ENCODE data around the gene OGDH. TPM values are rescaled to one million over a fixed set of nuclear protein-coding genes. Genes with fewer than 3 reads are reported as not detected.
"Not testable (repeated sequence)": the region's sequence is repeated elsewhere in the genome, so short reads cannot be mapped to it uniquely, and the experiment has no call there.

Gene OGDH
- 61.4 TPM for polyA plus RNA-seq (2013, experiment 1 of 2; ENCODE audit: insufficient read length)
- polyA plus RNA-seq (2013, experiment 2 of 2; ENCODE audit: insufficient read length), result 61.8 TPM

GRCh38 chr7:44606341-44607140, at the start of gene OGDH:
TSS of gene OGDH (plus strand) at chr7:44606627. CDS start at chr7:44624344, 17,717 bp downstream.
- DNase-seq, result peak; percentile 97

DNA sequence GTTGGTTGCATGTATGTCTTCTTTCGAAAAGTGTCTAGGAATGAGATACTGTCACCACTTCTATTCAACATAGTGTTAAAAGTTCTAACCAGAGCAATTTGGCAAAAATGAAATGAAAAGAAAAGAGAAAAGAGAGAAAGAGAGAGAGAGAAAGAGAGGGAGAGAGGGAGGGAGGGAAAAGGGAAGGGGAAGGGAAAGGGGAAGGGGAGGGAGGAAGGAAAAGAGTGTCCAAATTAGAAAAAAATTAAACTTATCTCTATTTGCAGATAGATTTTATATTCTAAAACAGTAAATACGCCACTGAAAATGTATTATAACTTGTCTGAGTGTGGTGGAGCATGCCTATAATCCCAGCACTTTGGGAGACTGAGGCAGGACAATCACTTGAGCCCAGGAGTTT, 48.9 kb upstream of the OGDH start:
- no peak for DNase-seq

- DNase-seq, result no peak
Observed at GRCh38 chr7:44559485-44559884, 46.9 kb upstream of the OGDH start.

DNA sequence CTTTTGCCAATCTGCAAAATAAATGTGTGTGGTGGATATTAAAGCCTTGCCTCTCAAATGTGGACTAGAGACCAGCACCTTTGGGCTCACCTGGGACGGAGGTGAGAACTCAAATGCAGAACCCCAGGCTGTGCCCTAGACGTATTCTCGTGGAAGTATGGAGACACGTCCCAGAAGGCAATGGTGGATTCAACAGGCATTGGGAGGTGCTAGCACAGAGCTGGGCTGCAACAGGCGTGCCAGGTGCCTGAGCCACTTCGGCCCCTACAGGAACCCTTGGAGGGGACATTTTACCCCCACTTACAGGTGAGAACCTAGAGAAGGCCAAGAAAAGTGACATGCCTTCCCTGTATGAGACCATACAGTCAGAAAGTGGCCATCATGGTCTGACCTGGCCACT, 44.9 kb upstream of the OGDH start:
- DNase-seq, result no peak

GRCh38 chr7:44561962-44562621, 44.3 kb upstream of the OGDH start:
- DNase-seq, result peak; percentile 46

- not testable (repeated sequence) for DNase-seq
Observed at GRCh38 chr7:44562622-44562962, 43.8 kb upstream of the OGDH start.

DNA sequence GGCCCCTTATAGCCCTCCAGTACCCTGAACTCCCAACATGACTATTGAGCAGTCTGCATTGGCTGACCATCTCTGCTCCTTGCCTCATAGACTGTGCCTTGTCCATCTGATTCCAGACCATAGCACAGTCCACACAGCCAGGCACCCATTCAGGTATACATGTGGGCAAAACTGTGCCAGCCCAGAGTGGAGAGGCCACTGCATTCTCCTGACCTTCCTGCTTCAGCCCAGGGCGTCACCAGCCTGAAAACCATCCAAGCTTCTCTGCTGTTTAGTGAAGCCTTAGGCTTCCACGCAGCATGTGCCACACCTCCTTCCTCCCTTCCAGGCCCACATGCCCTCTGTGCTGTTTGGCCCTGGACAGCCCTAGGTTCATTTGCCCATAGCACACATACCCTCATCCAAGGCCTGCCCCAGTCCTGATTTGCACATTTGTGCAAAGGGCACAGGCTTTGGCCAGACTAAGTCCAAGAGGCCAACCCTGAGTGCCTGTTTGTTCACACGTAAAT, 43.2 kb upstream of the OGDH start:
- no peak for DNase-seq

- DNase-seq, result no peak
Observed at GRCh38 chr7:44564606-44565005, 41.8 kb upstream of the OGDH start.

DNA sequence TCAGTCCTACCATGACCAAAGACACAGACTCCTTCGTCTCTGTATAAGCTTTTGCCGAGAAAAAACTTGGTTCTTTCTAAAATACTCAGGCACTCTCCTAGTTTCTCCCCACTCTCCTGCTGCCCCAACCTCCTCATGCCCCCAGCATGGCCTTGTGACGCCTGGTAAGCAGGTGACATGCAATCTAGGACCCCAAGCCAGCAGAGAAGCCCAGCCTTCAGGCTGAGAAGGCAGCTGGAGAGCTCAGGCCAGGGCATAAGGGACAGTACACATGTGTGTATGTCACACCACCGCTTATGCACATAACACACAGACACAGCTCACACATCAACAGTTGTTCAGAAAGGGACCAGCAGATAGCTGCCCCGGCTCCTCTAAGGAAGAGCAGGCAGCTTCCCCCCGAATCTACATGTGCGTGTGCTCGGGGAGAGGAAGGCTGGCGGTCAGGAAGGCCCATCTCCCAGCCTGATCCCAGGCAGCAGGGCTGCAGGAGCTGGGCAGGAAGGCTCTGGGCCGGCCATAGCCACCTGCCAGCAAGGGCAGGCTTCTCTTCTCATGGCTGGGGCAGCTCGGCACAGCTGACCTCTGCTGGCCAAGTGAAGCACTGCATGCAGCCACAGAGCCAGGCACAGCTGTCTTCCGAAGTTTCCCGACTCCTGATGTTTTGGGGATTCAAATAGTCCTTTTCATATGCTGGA, 41.2 kb upstream of the OGDH start:
- DNase-seq, result peak; percentile 49

DNA sequence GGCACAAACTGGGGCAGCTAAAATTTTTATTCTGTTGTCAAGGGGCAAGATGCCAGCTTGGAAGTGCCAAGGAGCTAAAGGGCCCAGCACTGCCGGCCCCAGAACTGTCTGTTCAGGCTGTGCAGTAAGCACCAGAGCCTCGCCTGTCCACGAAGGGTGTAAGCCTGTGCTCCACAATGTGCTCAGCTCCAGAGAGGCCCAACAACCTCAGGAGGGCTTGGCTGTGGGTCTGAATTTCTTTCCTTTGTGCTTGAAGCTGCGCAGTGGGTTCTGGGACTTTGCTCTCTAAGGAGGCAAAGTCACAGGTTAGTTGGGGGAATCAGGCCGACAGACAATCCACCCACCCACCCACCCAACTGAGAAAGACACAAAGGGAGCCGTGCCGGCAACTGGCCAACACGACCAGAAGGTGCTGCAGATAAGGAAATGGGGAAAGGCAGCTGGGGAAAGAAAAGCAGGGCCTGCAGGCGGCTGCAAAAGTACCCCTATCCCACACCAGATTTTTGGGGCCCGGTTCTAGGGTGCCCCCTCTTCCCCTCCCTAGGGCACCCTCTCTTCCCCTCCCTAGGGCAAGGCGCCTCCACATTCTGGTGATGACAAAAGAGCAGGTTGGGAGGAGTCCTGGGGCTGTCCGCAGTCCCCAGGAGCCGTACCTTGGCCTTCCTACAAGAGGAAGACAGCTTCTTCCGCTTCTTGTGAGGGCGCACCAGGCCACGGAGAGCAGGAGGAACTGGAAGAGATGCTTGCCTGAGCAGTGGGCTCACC, 40.5 kb upstream of the OGDH start:
- no peak for DNase-seq

GRCh38 chr7:44566680-44567079, 39.7 kb upstream of the OGDH start:
- no peak for DNase-seq

DNA sequence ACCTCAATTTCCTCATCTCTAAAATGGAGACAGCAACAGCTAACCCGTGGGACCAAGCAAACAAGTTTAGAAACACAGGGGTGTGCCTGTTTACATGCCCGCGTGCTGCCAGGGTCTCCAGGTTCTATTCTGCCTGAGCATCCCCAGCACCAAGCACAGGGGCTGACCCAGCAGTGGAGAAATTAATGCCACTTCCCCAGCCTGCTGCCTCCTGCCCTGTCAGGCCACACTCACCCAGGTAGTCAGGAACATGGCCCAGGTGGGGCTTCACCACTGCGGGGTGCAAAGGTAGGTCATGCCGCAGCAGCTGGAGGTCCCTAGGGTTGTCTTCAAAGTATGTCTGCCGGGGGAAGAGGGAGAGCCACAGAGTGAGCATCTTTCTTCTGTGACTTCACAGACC, 38.5 kb upstream of the OGDH start:
- DNase-seq, result no peak

DNA sequence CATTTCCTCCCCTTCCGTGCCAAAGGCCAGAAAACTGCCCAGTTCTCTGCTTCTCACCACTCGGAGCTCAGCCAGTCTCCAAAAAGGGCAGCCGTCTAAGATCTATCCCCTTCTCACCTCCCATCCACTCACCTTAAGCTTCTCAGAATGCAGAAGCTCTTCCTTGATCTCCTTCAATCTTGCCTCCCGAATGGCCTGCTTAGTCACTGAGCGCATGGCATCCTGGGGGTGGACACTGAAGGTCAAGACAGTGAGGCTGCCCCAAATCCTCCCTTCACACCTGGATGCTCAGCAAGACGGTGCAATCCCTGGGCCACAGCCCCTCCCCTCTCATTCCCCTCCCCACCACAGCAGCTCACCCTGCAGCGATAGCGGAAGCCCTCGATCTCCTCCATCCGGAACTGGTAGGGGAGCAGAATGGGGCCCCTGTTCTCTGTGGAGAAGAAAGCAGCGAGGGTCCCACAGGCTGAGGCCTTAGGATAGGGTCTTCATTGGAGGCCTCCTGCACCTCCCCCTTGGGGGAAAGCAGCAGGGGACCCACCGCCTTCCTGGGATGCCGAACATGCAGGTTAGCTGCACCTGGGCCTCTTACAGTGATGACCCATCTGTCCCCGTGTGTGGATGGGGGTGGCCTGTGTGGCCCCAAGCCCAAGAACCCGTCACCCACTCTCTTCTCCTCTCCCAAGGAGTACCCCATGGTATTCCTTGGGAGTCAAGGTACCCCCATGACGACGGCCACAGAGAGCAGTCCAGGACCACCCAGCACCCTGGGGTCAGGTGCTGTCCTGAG, 37.5 kb upstream of the OGDH start:
- no peak for DNase-seq

DNA sequence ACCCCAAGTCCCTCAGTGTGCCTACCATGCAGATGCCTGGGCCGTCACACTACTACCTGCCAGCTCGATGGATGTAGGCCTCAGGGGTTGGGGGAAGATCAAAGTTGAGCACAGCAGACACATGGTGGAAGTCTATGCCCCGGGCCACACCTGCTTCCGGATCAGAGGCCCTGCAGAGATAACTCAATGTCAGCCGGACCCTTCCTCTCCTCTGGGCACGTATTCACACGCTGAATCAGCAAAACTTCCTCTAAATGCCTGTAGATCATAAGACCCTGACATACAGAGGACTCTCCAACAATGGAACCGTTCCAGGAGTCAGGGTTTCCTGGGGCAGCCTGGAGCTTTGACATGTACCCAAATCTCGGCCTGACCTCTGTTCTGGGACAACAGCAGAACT, 36.5 kb upstream of the OGDH start:
- no peak for DNase-seq

DNA sequence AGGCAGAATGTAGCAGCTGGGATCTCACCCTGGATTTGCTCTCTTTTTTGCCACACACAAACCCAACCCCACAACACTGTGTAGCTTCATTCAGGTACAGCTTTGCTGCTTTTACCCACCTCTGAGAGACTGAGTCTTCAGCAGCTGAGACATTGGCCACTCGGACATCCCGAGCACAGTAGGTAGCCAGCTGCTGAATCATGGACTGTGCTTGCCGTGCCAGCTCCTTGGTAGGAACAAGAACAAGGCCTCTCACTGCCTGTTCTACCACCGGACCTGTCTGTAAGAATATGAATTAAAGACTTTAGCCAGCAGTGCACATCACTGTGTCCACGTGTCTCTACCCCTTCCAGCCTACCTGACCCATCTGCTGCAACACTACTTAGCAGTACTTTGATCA, 33.7 kb upstream of the OGDH start:
- no peak for DNase-seq

DNA sequence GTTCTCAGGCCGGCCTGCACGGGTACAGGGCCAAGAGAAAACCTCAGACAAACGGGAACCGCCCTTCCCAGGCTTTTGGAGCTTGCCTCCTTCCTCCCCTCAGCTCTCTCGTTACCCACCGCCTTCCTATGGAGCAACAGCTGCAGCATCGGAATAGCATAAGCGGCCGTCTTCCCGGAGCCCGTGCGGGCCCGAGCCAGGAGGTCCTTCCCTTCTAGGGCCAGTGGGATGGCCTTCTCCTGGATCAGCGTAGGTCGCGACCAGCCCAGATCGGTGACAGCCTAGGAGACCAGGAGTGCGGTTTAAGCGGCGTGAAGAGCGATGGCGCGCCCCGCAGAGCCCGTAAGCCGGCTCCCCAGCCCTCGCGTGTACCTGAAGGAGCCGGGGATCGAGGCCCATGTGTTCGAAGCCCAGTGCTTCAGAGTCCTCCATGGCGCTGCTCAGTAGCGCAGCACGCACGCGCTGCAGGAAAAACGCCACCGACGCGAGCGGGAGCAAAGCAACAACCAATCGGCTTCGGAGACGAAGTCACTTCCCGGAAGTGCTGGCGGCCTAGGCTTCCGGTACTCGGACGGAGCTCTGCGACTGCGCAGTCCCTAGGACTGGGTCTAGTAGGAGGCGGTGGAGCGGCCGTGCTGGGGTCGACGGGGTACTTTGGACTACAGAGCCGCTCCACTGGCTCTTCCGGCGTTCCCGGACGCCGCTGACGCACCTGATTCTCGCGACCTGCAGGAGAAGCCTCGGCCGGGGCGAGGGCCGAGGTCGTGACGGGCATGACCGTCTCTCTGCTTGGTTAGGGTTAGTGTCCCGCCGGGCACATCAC, 32.8 kb upstream of the OGDH start, which contains the start of gene DDX56:
Gene DDX56 (minus strand): TSS at position 445 of the 823 bp plus-strand sequence. CDS start 13 bp downstream, at position 432.
- peak; percentile 94 for DNase-seq

GRCh38 chr7:44574287-44574872, 32.0 kb upstream of the OGDH start:
- DNase-seq, result no peak

DNA sequence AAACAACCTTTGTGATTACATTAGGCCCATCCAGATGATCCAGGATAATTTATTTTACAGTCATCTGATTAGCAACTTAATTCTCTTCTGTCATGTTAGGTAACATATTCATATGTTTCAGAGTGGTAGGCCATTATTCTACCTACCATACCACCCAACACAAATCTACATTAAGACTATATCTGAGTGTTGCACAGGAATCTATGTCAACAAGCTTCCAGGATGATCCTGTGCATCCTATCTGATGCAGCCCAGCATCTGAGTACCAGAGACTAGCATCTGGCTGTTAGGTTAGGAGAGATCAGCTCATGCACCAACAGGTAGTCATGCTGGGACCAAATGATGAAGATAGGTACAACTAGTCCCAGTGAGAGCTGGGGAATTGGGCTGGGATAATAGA, 31.4 kb upstream of the OGDH start:
- no peak for DNase-seq

- DNase-seq, result no peak
Observed at GRCh38 chr7:44576228-44576627, 30.2 kb upstream of the OGDH start.
